ENCODE measurements around the gene LIMA1. TPM values are rescaled to one million over a fixed set of nuclear protein-coding genes. Genes with fewer than 3 reads are reported as not detected.
"Not testable (repeated sequence)": the region's sequence is repeated elsewhere in the genome, so short reads cannot be mapped to it uniquely, and the experiment has no call there.

Gene LIMA1
- total RNA-seq, result 54.3 TPM

GRCh38 chr12:50283229-50283923 lies at the start of gene LIMA1:
TSS of gene LIMA1 (minus strand) at chr12:50283520. CDS start at chr12:50248751, 34,769 bp downstream.
- H3K4me1 ChIP-seq (ENCODE audit: control insufficient read depth in 3 of 3, insufficient read depth in 3 of 3, low read length in 3 of 3), result peaks cover 13 to 27% (median 15%) of the 10 kb centered on the region in 3 donors
- H3K4me3 ChIP-seq (ENCODE audit: low read length in 3 of 3), result peak within 1 kb of the TSS; percentile 97 to 99 (median 98)
- no peaks in the 10 kb centered on the region for H3K27me3 ChIP-seq (ENCODE audit: control insufficient read depth in 3 of 3, insufficient read depth in 3 of 3, low read length in 3 of 3)
- peaks cover 0 to 3% (median 0%) of the 10 kb centered on the region in 3 donors for H3K36me3 ChIP-seq (ENCODE audit: control insufficient read depth in 3 of 3, insufficient read depth in 3 of 3, low read length in 3 of 3)
- H3K9me3 ChIP-seq (ENCODE audit: control insufficient read depth in 3 of 3, low read length in 3 of 3), result no peaks in the 10 kb centered on the region
- peak within 1 kb of the TSS; percentile 89 to 98 (median 97) for H3K9ac ChIP-seq (ENCODE audit: low read depth in 1 of 3, low read length in 3 of 3)
- peak within 1 kb of the TSS; percentile 87 for H3K27ac ChIP-seq (ENCODE audit: low read depth, low read length)

DNA sequence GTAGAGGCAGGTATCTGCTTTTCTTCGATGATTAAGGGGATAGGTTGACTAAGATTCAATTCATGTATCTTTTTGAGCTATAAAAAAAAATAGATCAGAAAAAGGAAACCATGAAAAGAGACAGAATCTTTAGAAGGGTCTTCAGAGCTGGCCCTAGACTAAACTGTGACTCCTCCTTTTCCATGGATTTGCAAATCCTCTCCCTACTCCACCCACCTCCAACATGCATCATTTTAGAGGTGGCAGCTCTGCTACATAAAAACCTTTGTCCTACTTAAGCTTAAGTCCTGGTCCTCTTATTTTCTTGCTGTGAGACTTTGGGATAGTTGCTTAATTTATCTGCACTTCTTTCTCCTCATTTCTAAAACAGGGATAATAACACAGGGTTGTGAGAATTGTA lies 48.4 kb upstream of the LIMA1 start:
- no peak overlapping the region for H3K27ac ChIP-seq (ENCODE audit: low read depth, low read length)
- H3K4me3 ChIP-seq (ENCODE audit: low read length in 3 of 3), result no peak overlapping the region
- H3K36me3 ChIP-seq (ENCODE audit: control insufficient read depth in 3 of 3, insufficient read depth in 3 of 3, low read length in 3 of 3), result no peaks in the 10 kb centered on the region
- H3K9me3 ChIP-seq (ENCODE audit: control insufficient read depth in 3 of 3, low read length in 3 of 3), result no peaks in the 10 kb centered on the region
- H3K27me3 ChIP-seq (ENCODE audit: control insufficient read depth in 3 of 3, insufficient read depth in 3 of 3, low read length in 3 of 3), result no peaks in the 10 kb centered on the region
- H3K9ac ChIP-seq (ENCODE audit: low read depth in 1 of 3, low read length in 3 of 3), result no peak overlapping the region
- no peaks in the 10 kb centered on the region for H3K4me1 ChIP-seq (ENCODE audit: control insufficient read depth in 3 of 3, insufficient read depth in 3 of 3, low read length in 3 of 3)

DNA sequence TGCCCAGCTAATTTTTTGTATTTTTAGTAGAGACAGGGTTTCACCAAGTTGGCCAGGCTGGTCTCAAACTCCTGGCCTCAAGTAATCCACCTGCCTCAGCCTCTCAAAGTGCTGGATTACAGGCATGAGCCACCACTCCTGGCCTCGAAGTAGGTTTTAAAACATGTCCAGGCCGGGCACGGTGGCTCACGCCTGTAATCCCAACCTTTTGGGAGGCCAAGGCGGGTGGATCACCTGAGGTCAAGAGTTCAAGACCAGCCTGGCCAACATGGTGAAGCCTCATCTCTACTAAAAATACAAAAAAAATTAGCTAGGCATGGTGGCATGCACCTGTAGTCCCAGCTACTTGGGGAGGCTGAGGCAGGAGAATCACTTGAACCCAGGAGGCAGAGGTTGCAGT lies 45.3 kb upstream of the LIMA1 start:
- H3K36me3 ChIP-seq (ENCODE audit: control insufficient read depth in 3 of 3, insufficient read depth in 3 of 3, low read length in 3 of 3); H3K27ac ChIP-seq (ENCODE audit: low read depth, low read length); H3K4me1 ChIP-seq (ENCODE audit: control insufficient read depth in 3 of 3, insufficient read depth in 3 of 3, low read length in 3 of 3); H3K9ac ChIP-seq (ENCODE audit: low read depth in 1 of 3, low read length in 3 of 3); H3K27me3 ChIP-seq (ENCODE audit: control insufficient read depth in 3 of 3, insufficient read depth in 3 of 3, low read length in 3 of 3); H3K4me3 ChIP-seq (ENCODE audit: low read length in 3 of 3); H3K9me3 ChIP-seq (ENCODE audit: control insufficient read depth in 3 of 3, low read length in 3 of 3): not testable (repeated sequence)

GRCh38 chr12:50326590-50327284 lies 43.4 kb upstream of the LIMA1 start:
- Histone ChIP-seq H3K27me3 (ENCODE audit: control insufficient read depth in 3 of 3, insufficient read depth in 3 of 3, low read length in 3 of 3) (no peaks in the 10 kb centered on the region), H3K9me3 (ENCODE audit: control insufficient read depth in 3 of 3, low read length in 3 of 3) (no peaks in the 10 kb centered on the region), H3K9ac (ENCODE audit: low read depth in 1 of 3, low read length in 3 of 3) (no peak overlapping the region), H3K4me1 (ENCODE audit: control insufficient read depth in 3 of 3, insufficient read depth in 3 of 3, low read length in 3 of 3) (no peaks in the 10 kb centered on the region), H3K4me3 (ENCODE audit: low read length in 3 of 3) (no peak overlapping the region), H3K27ac (ENCODE audit: low read depth, low read length) (no peak overlapping the region), H3K36me3 (ENCODE audit: control insufficient read depth in 3 of 3, insufficient read depth in 3 of 3, low read length in 3 of 3) (no peaks in the 10 kb centered on the region)

DNA sequence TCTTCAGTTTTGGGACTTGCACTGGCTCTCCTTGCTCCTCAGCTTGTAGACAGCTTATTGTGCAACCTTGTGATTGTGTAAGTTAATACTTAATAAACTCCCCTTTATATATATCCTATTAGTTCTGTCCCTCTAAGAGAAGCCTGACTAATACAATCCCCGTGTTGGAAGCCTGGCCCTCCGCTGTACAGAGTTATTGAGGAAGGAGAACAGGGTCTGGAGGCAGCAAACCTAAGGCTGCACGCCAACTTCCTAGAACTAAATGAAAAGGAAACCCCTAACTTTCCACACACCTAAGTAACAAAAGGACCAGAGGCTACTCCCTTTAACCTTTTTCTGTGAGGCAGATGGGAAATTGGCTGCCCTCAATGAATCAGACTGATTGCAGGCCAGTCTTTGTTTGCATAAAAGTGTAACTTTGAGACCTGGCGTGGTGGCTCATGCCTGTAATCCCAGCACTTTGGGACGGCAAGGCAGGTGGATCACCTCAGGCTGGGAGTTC lies 42.6 kb upstream of the LIMA1 start:
- Histone ChIP-seq H3K4me1 (ENCODE audit: control insufficient read depth in 3 of 3, insufficient read depth in 3 of 3, low read length in 3 of 3) (no peaks in the 10 kb centered on the region), H3K4me3 (ENCODE audit: low read length in 3 of 3) (no peak overlapping the region), H3K9me3 (ENCODE audit: control insufficient read depth in 3 of 3, low read length in 3 of 3) (no peaks in the 10 kb centered on the region), H3K9ac (ENCODE audit: low read depth in 1 of 3, low read length in 3 of 3) (no peak overlapping the region), H3K27me3 (ENCODE audit: control insufficient read depth in 3 of 3, insufficient read depth in 3 of 3, low read length in 3 of 3) (no peaks in the 10 kb centered on the region), H3K36me3 (ENCODE audit: control insufficient read depth in 3 of 3, insufficient read depth in 3 of 3, low read length in 3 of 3) (no peaks in the 10 kb centered on the region), H3K27ac (ENCODE audit: low read depth, low read length) (no peak overlapping the region)

GRCh38 chr12:50324770-50325169 lies 41.5 kb upstream of the LIMA1 start:
- H3K36me3 ChIP-seq (ENCODE audit: control insufficient read depth in 3 of 3, insufficient read depth in 3 of 3, low read length in 3 of 3); H3K27me3 ChIP-seq (ENCODE audit: control insufficient read depth in 3 of 3, insufficient read depth in 3 of 3, low read length in 3 of 3); H3K27ac ChIP-seq (ENCODE audit: low read depth, low read length); H3K9me3 ChIP-seq (ENCODE audit: control insufficient read depth in 3 of 3, low read length in 3 of 3); H3K4me3 ChIP-seq (ENCODE audit: low read length in 3 of 3); H3K9ac ChIP-seq (ENCODE audit: low read depth in 1 of 3, low read length in 3 of 3); H3K4me1 ChIP-seq (ENCODE audit: control insufficient read depth in 3 of 3, insufficient read depth in 3 of 3, low read length in 3 of 3): not testable (repeated sequence)

GRCh38 chr12:50324077-50324476 lies 40.8 kb upstream of the LIMA1 start:
- H3K27ac ChIP-seq (ENCODE audit: low read depth, low read length); H3K36me3 ChIP-seq (ENCODE audit: control insufficient read depth in 3 of 3, insufficient read depth in 3 of 3, low read length in 3 of 3); H3K27me3 ChIP-seq (ENCODE audit: control insufficient read depth in 3 of 3, insufficient read depth in 3 of 3, low read length in 3 of 3); H3K9me3 ChIP-seq (ENCODE audit: control insufficient read depth in 3 of 3, low read length in 3 of 3); H3K9ac ChIP-seq (ENCODE audit: low read depth in 1 of 3, low read length in 3 of 3); H3K4me1 ChIP-seq (ENCODE audit: control insufficient read depth in 3 of 3, insufficient read depth in 3 of 3, low read length in 3 of 3); H3K4me3 ChIP-seq (ENCODE audit: low read length in 3 of 3): not testable (repeated sequence)

DNA sequence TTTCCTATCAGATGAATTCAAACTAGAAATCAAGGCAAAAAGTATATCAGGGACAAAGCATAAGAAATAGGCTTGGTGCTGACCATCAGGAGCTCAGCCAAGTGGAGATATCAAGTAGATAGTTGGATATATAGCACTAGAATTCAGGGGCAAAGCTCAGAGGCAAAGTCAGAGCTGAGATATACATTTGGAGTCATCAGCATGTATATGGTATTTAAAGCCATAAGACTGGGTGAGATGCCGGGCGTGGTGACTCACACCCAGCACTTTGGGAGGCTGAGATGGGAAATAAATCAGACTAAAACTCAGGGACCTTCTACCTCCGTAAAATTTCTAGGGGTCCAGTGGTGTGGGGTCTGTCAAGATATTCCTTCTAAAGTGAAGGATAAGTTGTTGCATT lies 38.9 kb upstream of the LIMA1 start:
- Histone ChIP-seq H3K9ac (ENCODE audit: low read depth in 1 of 3, low read length in 3 of 3) (no peak overlapping the region), H3K27ac (ENCODE audit: low read depth, low read length) (no peak overlapping the region), H3K27me3 (ENCODE audit: control insufficient read depth in 3 of 3, insufficient read depth in 3 of 3, low read length in 3 of 3) (no peaks in the 10 kb centered on the region), H3K9me3 (ENCODE audit: control insufficient read depth in 3 of 3, low read length in 3 of 3) (no peaks in the 10 kb centered on the region), H3K4me3 (ENCODE audit: low read length in 3 of 3) (no peak overlapping the region), H3K36me3 (ENCODE audit: control insufficient read depth in 3 of 3, insufficient read depth in 3 of 3, low read length in 3 of 3) (no peaks in the 10 kb centered on the region), H3K4me1 (ENCODE audit: control insufficient read depth in 3 of 3, insufficient read depth in 3 of 3, low read length in 3 of 3) (no peaks in the 10 kb centered on the region)

- Histone ChIP-seq H3K27me3 (ENCODE audit: control insufficient read depth in 3 of 3, insufficient read depth in 3 of 3, low read length in 3 of 3) (no peaks in the 10 kb centered on the region), H3K4me3 (ENCODE audit: low read length in 3 of 3) (no peak overlapping the region), H3K27ac (ENCODE audit: low read depth, low read length) (no peak overlapping the region)
Measured at GRCh38 chr12:50317203-50317602, 33.9 kb upstream of the LIMA1 start.

GRCh38 chr12:50315803-50316202 lies 32.5 kb upstream of the LIMA1 start:
- no peak overlapping the region for H3K9ac ChIP-seq (ENCODE audit: low read depth in 1 of 3, low read length in 3 of 3)
- no peak overlapping the region for H3K4me3 ChIP-seq (ENCODE audit: low read length in 3 of 3)
- H3K27me3 ChIP-seq (ENCODE audit: control insufficient read depth in 3 of 3, insufficient read depth in 3 of 3, low read length in 3 of 3), result no peaks in the 10 kb centered on the region
- H3K27ac ChIP-seq (ENCODE audit: low read depth, low read length), result no peak overlapping the region
- no peaks in the 10 kb centered on the region for H3K4me1 ChIP-seq (ENCODE audit: control insufficient read depth in 3 of 3, insufficient read depth in 3 of 3, low read length in 3 of 3)
- H3K9me3 ChIP-seq (ENCODE audit: control insufficient read depth in 3 of 3, low read length in 3 of 3), result no peaks in the 10 kb centered on the region
- no peaks in the 10 kb centered on the region for H3K36me3 ChIP-seq (ENCODE audit: control insufficient read depth in 3 of 3, insufficient read depth in 3 of 3, low read length in 3 of 3)

More at GRCh38 chr12:50317203-50317602, 33.9 kb upstream of the LIMA1 start:
- Histone ChIP-seq H3K36me3 (ENCODE audit: control insufficient read depth in 3 of 3, insufficient read depth in 3 of 3, low read length in 3 of 3) (no peaks in the 10 kb centered on the region), H3K4me1 (ENCODE audit: control insufficient read depth in 3 of 3, insufficient read depth in 3 of 3, low read length in 3 of 3) (no peaks in the 10 kb centered on the region), H3K9ac (ENCODE audit: low read depth in 1 of 3, low read length in 3 of 3) (no peak overlapping the region), H3K9me3 (ENCODE audit: control insufficient read depth in 3 of 3, low read length in 3 of 3) (no peaks in the 10 kb centered on the region)

All from skeletal muscle tissue (tissue), 4 donors.